GM12864 (cell line): ENCODE measurements around the gene PRSS1.
"Not testable (repeated sequence)": the region's sequence is repeated elsewhere in the genome, so short reads cannot be mapped to it uniquely, and the experiment has no call there.

ENCODE experiments used
- DNase-seq: peaks from one replicate; pipeline ENCODE4 v3.0.0-alpha.2; 2011; ENCODE audit warnings: low read depth
- H3K4me3 ChIP-seq: 2 replicates; pipeline ENCODE4 v1.5.1; 2011; ENCODE audit warnings: mild to moderate bottlenecking, low read depth, low read length, control low read depth
- TF ChIP-seq, protein P1 (sequence below): IDR thresholded peaks from 2 replicates; pipeline ENCODE4 v1.5.1; 2011; ENCODE audit warnings: low read depth, mild to moderate bottlenecking, moderate library complexity, low read length, control low read depth, inconsistent platforms; ENCODE audit errors: missing control alignments

The PRSS1 gene

DNA sequence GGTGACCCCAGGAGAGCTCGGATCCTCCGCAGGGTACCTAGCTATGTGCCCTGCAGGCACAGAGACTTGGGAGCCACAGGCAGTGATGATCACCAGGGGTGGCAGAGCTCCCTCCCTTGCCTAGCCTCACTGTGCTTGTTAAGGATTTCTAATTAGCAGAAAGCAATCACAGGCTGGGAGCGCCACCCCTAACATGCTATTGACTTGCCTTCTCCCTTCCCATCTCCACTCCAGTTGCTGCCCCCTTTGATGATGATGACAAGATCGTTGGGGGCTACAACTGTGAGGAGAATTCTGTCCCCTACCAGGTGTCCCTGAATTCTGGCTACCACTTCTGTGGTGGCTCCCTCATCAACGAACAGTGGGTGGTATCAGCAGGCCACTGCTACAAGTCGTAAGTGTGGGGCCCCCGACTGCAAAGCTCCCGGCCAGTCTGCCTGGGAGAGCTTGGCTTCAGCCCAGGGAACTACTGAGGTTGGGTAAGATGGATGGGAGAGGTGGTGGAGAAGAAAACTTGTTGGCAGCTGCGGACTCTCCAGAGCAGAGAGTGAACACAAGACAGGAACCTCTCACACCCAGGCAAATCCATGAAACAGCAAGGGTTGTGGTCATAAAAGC, 1.2 kb downstream of the PRSS1 start:
- TF ChIP-seq, protein P1, sequence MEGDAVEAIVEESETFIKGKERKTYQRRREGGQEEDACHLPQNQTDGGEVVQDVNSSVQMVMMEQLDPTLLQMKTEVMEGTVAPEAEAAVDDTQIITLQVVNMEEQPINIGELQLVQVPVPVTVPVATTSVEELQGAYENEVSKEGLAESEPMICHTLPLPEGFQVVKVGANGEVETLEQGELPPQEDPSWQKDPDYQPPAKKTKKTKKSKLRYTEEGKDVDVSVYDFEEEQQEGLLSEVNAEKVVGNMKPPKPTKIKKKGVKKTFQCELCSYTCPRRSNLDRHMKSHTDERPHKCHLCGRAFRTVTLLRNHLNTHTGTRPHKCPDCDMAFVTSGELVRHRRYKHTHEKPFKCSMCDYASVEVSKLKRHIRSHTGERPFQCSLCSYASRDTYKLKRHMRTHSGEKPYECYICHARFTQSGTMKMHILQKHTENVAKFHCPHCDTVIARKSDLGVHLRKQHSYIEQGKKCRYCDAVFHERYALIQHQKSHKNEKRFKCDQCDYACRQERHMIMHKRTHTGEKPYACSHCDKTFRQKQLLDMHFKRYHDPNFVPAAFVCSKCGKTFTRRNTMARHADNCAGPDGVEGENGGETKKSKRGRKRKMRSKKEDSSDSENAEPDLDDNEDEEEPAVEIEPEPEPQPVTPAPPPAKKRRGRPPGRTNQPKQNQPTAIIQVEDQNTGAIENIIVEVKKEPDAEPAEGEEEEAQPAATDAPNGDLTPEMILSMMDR, result no peak
- DNase-seq, result no peak
- no peak overlapping the region for H3K4me3 ChIP-seq

DNA sequence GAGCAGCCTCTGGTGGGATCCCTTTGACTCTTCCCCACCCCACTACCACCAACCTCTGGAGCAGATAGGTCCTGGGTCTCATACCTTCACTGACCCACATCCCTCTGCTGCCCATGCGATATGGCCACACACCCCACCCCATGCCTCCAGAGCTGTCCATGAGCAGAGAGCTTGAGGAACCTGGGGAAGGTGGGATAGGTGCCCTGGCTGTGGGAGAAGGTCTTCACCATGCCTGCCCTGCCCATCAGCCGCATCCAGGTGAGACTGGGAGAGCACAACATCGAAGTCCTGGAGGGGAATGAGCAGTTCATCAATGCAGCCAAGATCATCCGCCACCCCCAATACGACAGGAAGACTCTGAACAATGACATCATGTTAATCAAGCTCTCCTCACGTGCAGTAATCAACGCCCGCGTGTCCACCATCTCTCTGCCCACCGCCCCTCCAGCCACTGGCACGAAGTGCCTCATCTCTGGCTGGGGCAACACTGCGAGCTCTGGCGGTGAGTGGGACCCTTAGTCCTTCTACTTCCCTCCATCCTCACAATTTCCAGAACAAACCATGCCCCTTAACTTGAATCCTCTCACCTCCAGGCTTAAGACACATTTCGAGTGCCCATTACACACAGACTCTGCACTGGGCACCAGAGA, 2.4 kb downstream of the PRSS1 start:
- DNase-seq, result not testable (repeated sequence)

DNA sequence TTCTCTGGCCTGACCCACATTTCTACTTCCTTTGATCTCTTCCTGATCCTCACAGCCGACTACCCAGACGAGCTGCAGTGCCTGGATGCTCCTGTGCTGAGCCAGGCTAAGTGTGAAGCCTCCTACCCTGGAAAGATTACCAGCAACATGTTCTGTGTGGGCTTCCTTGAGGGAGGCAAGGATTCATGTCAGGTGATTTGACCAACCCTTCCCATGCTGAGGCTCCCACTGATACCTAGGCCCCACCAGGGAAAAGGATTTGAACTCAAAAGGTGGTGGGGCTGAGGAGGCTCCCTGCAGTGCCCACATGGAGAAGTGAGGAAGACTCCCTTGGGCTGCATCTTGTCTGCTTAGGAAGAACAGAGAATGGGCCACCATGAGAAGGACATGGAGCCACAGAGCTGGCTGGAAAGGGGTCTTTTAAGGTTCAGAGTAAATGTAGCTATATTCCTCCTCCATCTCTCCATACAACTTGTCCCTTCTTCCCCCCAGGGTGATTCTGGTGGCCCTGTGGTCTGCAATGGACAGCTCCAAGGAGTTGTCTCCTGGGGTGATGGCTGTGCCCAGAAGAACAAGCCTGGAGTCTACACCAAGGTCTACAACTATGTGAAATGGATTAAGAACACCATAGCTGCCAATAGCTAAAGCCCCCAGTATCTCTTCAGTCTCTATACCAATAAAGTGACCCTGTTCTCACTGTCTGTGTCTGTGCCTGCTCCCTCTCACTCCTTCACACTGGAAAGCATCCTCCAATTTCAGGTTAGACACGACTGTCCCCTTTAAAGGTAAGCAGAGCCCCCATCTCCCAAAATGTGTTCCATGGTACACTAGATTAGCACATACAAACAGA, 3.3 kb downstream of the PRSS1 start:
- no peak for DNase-seq
- H3K4me3 ChIP-seq, result no peak overlapping the region
- TF ChIP-seq, protein P1, result no peak

More for the DNA sequence above, 2.4 kb downstream of the PRSS1 start:
- H3K4me3 ChIP-seq, result not testable (repeated sequence)

DNA sequence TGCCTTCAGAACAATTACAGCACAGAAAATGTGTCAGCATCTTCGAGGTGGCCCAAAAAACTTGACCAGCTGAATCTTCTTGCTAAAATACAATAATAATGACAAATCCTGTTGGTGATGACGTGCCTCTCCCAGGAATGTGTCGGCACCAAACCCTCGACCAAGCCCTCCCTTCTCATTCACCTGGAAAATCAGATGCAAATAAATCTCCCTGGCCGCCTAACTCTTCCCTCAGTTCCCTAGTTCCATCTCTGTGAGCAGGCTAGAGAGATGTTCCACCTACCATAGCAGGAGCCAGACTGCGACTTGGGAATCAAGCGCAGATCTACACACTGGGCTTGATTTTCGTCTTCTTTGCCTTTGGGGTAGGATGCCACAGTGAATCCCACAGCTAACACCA, 4.1 kb downstream of the PRSS1 start:
- TF ChIP-seq, protein P1, result no peak
- no peak overlapping the region for H3K4me3 ChIP-seq
- DNase-seq, result no peak

DNA sequence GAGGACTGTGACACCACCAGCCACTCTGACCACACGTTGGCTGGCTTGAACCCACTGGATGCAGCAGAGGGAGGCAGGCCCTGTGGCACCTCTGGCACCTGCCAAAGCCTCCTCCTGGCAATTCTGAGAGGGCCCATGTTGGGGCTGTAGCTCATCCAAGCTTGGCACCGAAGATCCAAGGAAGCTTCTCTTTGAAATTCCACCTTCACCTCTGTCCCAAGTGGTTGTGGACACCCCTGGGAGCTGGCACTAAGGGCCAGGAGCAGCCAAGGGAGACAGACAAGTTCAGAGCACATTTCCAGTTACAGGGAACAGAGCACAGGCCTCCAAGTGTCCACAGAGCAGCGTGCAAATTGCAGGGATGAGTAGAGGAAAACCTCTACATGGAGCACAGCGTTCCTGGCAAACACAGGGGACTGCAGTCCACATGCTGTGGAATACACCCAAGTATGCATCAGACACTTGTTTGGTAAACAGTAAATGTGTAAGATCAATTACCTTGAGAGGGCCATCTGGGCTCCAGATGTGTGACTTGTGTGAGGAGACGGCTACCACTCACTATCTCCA, 4.7 kb downstream of the PRSS1 start:
- not testable (repeated sequence) for DNase-seq

DNA sequence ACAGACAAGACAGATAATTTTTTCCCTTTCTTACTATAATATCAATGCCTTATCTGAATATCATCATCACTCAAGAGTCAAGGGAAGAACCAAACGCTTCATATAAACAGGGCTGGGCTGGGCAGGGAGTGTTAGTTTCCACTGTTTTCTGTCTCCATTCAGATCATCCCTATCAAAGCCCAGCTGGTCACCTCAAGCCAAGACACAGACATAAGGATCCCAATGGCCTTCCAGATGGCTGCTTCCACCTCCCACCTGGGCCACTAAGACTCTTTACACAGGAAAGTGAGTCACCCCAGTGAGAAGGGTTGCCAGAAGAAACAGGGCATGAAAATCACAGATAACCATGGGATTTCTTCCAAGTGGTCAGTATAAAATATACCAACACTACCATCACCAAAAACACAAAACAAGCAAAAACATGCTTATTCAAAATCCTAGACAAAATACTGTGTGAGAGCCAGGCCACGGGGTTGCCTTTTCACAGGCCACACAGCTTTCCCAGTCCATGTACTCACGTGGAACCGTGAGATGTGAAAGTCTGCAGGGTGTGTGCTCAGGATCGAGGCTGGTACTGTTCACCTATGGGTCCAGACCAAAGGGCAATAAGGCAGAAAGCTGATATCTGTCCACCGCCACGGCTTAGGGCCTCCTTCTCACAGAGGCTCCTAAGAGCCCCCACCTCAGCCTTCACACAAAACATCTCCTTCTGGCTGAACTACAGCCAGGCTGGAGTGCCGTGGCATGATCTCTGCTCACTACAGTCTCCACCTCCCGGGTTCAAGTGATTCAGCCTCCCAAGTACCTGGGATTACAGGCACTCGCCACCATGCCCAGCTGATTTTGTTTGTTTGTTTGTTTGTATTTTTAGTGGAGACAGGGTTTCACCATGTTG, 5.7 kb downstream of the PRSS1 start:
- no peak overlapping the region for H3K4me3 ChIP-seq
- no peak for DNase-seq
- TF ChIP-seq, protein P1, result no peak

More for the DNA sequence above, 4.7 kb downstream of the PRSS1 start:
- H3K4me3 ChIP-seq, result not testable (repeated sequence)

DNA sequence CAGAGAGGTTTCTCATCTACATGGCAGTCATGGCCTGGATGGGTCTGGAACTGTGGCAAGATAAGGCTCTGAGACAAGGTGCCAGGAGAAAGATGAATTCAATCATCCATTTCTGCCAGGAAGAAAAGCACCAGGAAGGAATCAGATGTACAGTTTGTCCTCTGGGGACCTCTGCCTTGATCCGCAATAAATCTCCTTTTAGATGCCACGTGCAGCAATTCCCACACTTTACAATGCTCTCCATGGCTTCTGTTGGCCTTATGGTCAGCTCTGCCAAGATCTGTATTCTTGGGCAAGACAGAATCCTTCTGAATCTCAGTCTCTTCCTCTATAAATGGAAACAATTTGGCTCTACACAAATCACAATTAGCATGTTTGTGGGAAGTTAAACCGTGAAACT, 9.0 kb downstream of the PRSS1 start:
- not testable (repeated sequence) for H3K4me3 ChIP-seq, DNase-seq

DNA sequence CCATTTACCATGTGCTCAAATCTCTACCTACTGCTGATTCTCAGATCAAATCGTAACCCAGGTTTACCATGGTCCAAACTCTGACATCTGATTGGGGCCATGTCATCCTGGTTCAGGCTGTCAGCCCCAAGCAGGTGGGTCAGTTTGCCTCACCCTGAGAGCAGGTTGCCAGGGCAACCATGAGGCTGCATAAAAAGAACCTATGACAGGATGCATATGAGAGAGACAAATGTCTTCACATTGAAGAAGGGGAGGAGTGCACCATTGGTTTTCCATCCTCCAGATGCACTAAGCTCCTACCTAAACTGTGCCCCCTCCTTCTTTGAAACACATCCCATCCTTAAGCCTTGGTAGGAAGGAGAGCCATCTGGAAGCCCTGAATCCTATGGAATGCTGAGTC, 10.2 kb downstream of the PRSS1 start:
- no peak for DNase-seq
- TF ChIP-seq, protein P1, result no peak
- H3K4me3 ChIP-seq, result no peak overlapping the region
